ENCODE results near the gene ARID3A.

Gene ARID3A

GRCh38 chr19:1004803-1005664 lies 79.2 kb downstream of the ARID3A start:
- DNase-seq (ENCODE audit: low spot score), result no peak

GRCh38 chr19:1006711-1007398 lies 81.0 kb downstream of the ARID3A start:
- DNase-seq (ENCODE audit: low spot score), result no peak

GRCh38 chr19:1007399-1008251 lies 81.8 kb downstream of the ARID3A start:
- no peak for DNase-seq (ENCODE audit: low spot score)

GRCh38 chr19:1008268-1009040 lies 82.6 kb downstream of the ARID3A start:
- no peak for DNase-seq (ENCODE audit: low spot score)

- no peak for DNase-seq (ENCODE audit: low spot score)
Measured at GRCh38 chr19:1009041-1009980, 83.5 kb downstream of the ARID3A start.

- no peak for DNase-seq (ENCODE audit: low spot score)
Measured at GRCh38 chr19:1009981-1010538, 84.2 kb downstream of the ARID3A start.

- DNase-seq (ENCODE audit: low spot score), result no peak
Measured at GRCh38 chr19:1010586-1011510, 85.0 kb downstream of the ARID3A start.

- DNase-seq (ENCODE audit: low spot score), result no peak
Measured at GRCh38 chr19:1011831-1012333, 86.0 kb downstream of the ARID3A start.

GRCh38 chr19:1012334-1012733 lies 86.5 kb downstream of the ARID3A start:
- DNase-seq (ENCODE audit: low spot score), result no peak

GRCh38 chr19:1013218-1013617 lies 87.4 kb downstream of the ARID3A start:
- no peak for DNase-seq (ENCODE audit: low spot score)

- no peak for DNase-seq (ENCODE audit: low spot score)
Measured at GRCh38 chr19:1014161-1015060, 88.6 kb downstream of the ARID3A start.

- DNase-seq (ENCODE audit: low spot score), result no peak
Measured at GRCh38 chr19:1015061-1015781, 89.4 kb downstream of the ARID3A start.

GRCh38 chr19:1015782-1016646 lies 90.2 kb downstream of the ARID3A start:
- no peak for DNase-seq (ENCODE audit: low spot score)

GRCh38 chr19:1016647-1017114 lies 90.8 kb downstream of the ARID3A start:
- DNase-seq (ENCODE audit: low spot score), result no peak

GRCh38 chr19:1017115-1017905 lies 91.5 kb downstream of the ARID3A start:
- DNase-seq (ENCODE audit: low spot score), result no peak

Measured in hematopoietic multipotent progenitor cell treated with erythropoietin and hydrocortisone succinate and interleukin-3 and kit ligand, for 17 days (in vitro differentiated cells).